Activated naive CD4-positive, alpha-beta T cell treated with anti-CD3 and anti-CD28 coated beads for 36 hours (primary cell): ENCODE data around the gene SLC26A6. TPM values are rescaled to one million over a fixed set of nuclear protein-coding genes. Genes with fewer than 3 reads are reported as not detected.
A peak's percentile ranks its signal among the peaks of the same experiment; 100 is the strongest.

Source experiments
- CTCF ChIA-PET: fragments of 350-600 bp; sonication (Branson Sonifier 250); formaldehyde crosslinking; loops from one replicate; lab custom pipeline; 2021; ENCODE audit warnings: antibody characterized with exemption; lab: Charles Lee
- DNase-seq: peaks from one replicate; pipeline ENCODE4 v3.0.0-alpha.2; 2020
- H3K27ac Mint-ChIP-seq: one replicate; pipeline ENCODE4 v1.8.0; 2021; ENCODE audit warnings: mild to moderate bottlenecking, mixed read lengths
- H3K27me3 Mint-ChIP-seq: one replicate; pipeline ENCODE4 v1.8.0; 2021; ENCODE audit warnings: low read depth, mixed read lengths
- H3K36me3 Mint-ChIP-seq: one replicate; pipeline ENCODE4 v1.8.0; 2021; ENCODE audit warnings: low read depth, mixed read lengths
- H3K4me1 Mint-ChIP-seq: one replicate; pipeline ENCODE4 v1.8.0; 2021; ENCODE audit warnings: low read depth, mixed read lengths
- H3K4me3 Mint-ChIP-seq: one replicate; pipeline ENCODE4 v1.8.0; 2021; ENCODE audit warnings: mild to moderate bottlenecking, moderate library complexity, mixed read lengths
- H3K9me3 Mint-ChIP-seq: one replicate; pipeline ENCODE4 v1.8.0; 2021; ENCODE audit warnings: mixed read lengths
- intact Hi-C: fragments of 100-400 bp; cut with micrococcal nuclease; formaldehyde crosslinking; loops from one replicate; pipeline ENCODE4 v1.15.1; 2023
- total RNA-seq, 2 experiments: library from RNA; stranded (reverse); gene quantifications; one replicate each; pipeline ENCODE4 v1.2.3, GENCODE V29; 2021

Gene SLC26A6
- total RNA-seq, 2 experiments from 2014 or later: 24.3 to 24.7 TPM

GRCh38 chr3:48674505-48674904, 39.2 kb upstream of the SLC26A6 start:
- Mint-ChIP-seq H3K27me3 (no peaks in the 10 kb centered on the region), H3K36me3 (peaks cover 20% of the 10 kb centered on the region)

GRCh38 chr3:48672522-48672921, 37.3 kb upstream of the SLC26A6 start:
- no peak overlapping the region for H3K27ac Mint-ChIP-seq
- H3K4me1 Mint-ChIP-seq: no peaks in the 10 kb centered on the region
- CTCF ChIA-PET: interaction anchor here (0.6 to 1.1 kb wide), 2 partner anchors 16 to 60 kb away, joined by 3 read pairs; no protein-coding TSS in a partner anchor
- no peak overlapping the region for H3K4me3 Mint-ChIP-seq
- DNase-seq: no peak
- no peaks in the 10 kb centered on the region for H3K27me3 Mint-ChIP-seq
- H3K9me3 Mint-ChIP-seq: no peaks in the 10 kb centered on the region
- intact Hi-C loops: no loop called here
- peaks cover 12% of the 10 kb centered on the region for H3K36me3 Mint-ChIP-seq

More at GRCh38 chr3:48674505-48674904, 39.2 kb upstream of the SLC26A6 start:
- DNase-seq: no peak
- intact Hi-C loops: no loop called here
- Mint-ChIP-seq H3K4me3 (no peak overlapping the region), H3K9me3 (no peaks in the 10 kb centered on the region), H3K4me1 (no peaks in the 10 kb centered on the region), H3K27ac (no peak overlapping the region)
- CTCF ChIA-PET: interaction anchor here (1.3 to 1.4 kb wide), 2 partner anchors 10 to 239 kb away, joined by 4 to 6 read pairs; no protein-coding TSS in a partner anchor

GRCh38 chr3:48664929-48665328, 29.7 kb upstream of the SLC26A6 start:
- DNase-seq: no peak
- CTCF ChIA-PET: interaction anchor here (0.5 to 1.6 kb wide), 4 partner anchors 9 to 24 kb away, joined by 3 to 6 read pairs (median 3); no protein-coding TSS in a partner anchor
- H3K4me3 Mint-ChIP-seq: no peak overlapping the region
- peaks cover 29% of the 10 kb centered on the region for H3K27me3 Mint-ChIP-seq
- H3K27ac Mint-ChIP-seq: no peak overlapping the region
- H3K4me1 Mint-ChIP-seq: peaks cover 17% of the 10 kb centered on the region
- H3K9me3 Mint-ChIP-seq: no peaks in the 10 kb centered on the region
- peaks cover 5% of the 10 kb centered on the region for H3K36me3 Mint-ChIP-seq
- intact Hi-C loops: loop anchor here (2.0 to 5.0 kb wide), 3 partner anchors 52 to 218 kb away; partner anchors contain the start of genes ATRIP, IP6K2 and PFKFB4

- DNase-seq: no peak
- Mint-ChIP-seq H3K9me3 (no peaks in the 10 kb centered on the region), H3K36me3 (peaks cover 5% of the 10 kb centered on the region), H3K27ac (no peak overlapping the region), H3K27me3 (peaks cover 34% of the 10 kb centered on the region), H3K4me1 (peaks cover 17% of the 10 kb centered on the region), H3K4me3 (peak overlapping the region; percentile 38)
- CTCF ChIA-PET: interaction anchor here (0.6 to 1.6 kb wide), 4 partner anchors 10 to 102 kb away, joined by 3 to 6 read pairs (median 3); no protein-coding TSS in a partner anchor
- intact Hi-C loops: loop anchor here (2.0 to 5.0 kb wide), 3 partner anchors 53 to 217 kb away; partner anchors contain the start of genes ATRIP, IP6K2 and PFKFB4
Measured at GRCh38 chr3:48664313-48664644, 29.0 kb upstream of the SLC26A6 start.

GRCh38 chr3:48663489-48664312, 28.4 kb upstream of the SLC26A6 start:
- peak overlapping the region; percentile 61 for H3K27ac Mint-ChIP-seq
- H3K36me3 Mint-ChIP-seq: peaks cover 5% of the 10 kb centered on the region
- peak; percentile 94 for DNase-seq
- H3K9me3 Mint-ChIP-seq: no peaks in the 10 kb centered on the region
- CTCF ChIA-PET: interaction anchor here (0.6 to 1.6 kb wide), 4 partner anchors 11 to 102 kb away, joined by 3 to 6 read pairs (median 3); no protein-coding TSS in a partner anchor
- peaks cover 17% of the 10 kb centered on the region for H3K4me1 Mint-ChIP-seq
- intact Hi-C loops: loop anchor here (2.0 to 5.0 kb wide), 3 partner anchors 54 to 216 kb away; partner anchors contain the start of genes ATRIP, IP6K2 and PFKFB4
- H3K4me3 Mint-ChIP-seq: peak overlapping the region; percentile 84
- peaks cover 35% of the 10 kb centered on the region for H3K27me3 Mint-ChIP-seq

- CTCF ChIA-PET: interaction anchor here (1.5 kb wide), 1 partner anchor 17 kb away, joined by 3 read pairs; no protein-coding TSS in a partner anchor
- Mint-ChIP-seq H3K27me3 (peaks cover 36% of the 10 kb centered on the region), H3K4me3 (peak within 1 kb of the TSS; percentile 84), H3K27ac (peak within 1 kb of the TSS; percentile 61), H3K9me3 (no peaks in the 10 kb centered on the region), H3K36me3 (peaks cover 5% of the 10 kb centered on the region), H3K4me1 (peaks cover 17% of the 10 kb centered on the region)
- intact Hi-C loops: loop anchor here (5.0 kb wide), 2 partner anchors 54 to 216 kb away; partner anchors contain the start of genes ATRIP and IP6K2
- DNase-seq: peak; percentile 68
Measured at GRCh38 chr3:48662753-48663488, 27.7 kb upstream of the SLC26A6 start, which contains the start of gene CELSR3. TSS of gene CELSR3 (minus strand) at chr3:48662886. CDS start at chr3:48662634, 252 bp downstream.

- H3K4me3 Mint-ChIP-seq: no peak overlapping the region
- CTCF ChIA-PET: no interaction called here
- peaks cover 36% of the 10 kb centered on the region for H3K27me3 Mint-ChIP-seq
- H3K4me1 Mint-ChIP-seq: peaks cover 20% of the 10 kb centered on the region
- H3K27ac Mint-ChIP-seq: no peak overlapping the region
- peaks cover 5% of the 10 kb centered on the region for H3K36me3 Mint-ChIP-seq
- intact Hi-C loops: loop anchor here (5.0 kb wide), 2 partner anchors 55 to 215 kb away; partner anchors contain the start of genes ATRIP and IP6K2
- DNase-seq: no peak
- no peaks in the 10 kb centered on the region for H3K9me3 Mint-ChIP-seq
Measured at GRCh38 chr3:48662145-48662752, 27.0 kb upstream of the SLC26A6 start.

GRCh38 chr3:48661501-48662144, 26.4 kb upstream of the SLC26A6 start:
- peak; percentile 77 for DNase-seq
- Mint-ChIP-seq H3K27ac (no peak overlapping the region), H3K9me3 (no peaks in the 10 kb centered on the region), H3K36me3 (peaks cover 5% of the 10 kb centered on the region), H3K4me1 (peaks cover 25% of the 10 kb centered on the region), H3K4me3 (peak overlapping the region; percentile 27), H3K27me3 (peaks cover 36% of the 10 kb centered on the region)
- intact Hi-C loops: loop anchor here (1.0 to 5.0 kb wide), 3 partner anchors 24 to 214 kb away; partner anchors contain the start of genes ATRIP, IP6K2 and NCKIPSD
- CTCF ChIA-PET: no interaction called here

- CTCF ChIA-PET: no interaction called here
- intact Hi-C loops: loop anchor here (1.0 to 5.0 kb wide), 3 partner anchors 24 to 214 kb away; partner anchors contain the start of genes ATRIP, IP6K2 and NCKIPSD
Measured at GRCh38 chr3:48660800-48661400, 25.6 kb upstream of the SLC26A6 start.

GRCh38 chr3:48656841-48657281, 21.6 kb upstream of the SLC26A6 start:
- DNase-seq: peak; percentile 28
- CTCF ChIA-PET: interaction anchor here (0.7 to 1.9 kb wide), 8 partner anchors 8 to 573 kb away, joined by 3 to 7 read pairs (median 3); partner anchors contain the start of genes NCKIPSD and SLC26A6
- Mint-ChIP-seq H3K36me3 (no peaks in the 10 kb centered on the region), H3K27ac (peak overlapping the region; percentile 64), H3K27me3 (peaks cover 16% of the 10 kb centered on the region), H3K4me1 (peaks cover 21% of the 10 kb centered on the region), H3K4me3 (peak overlapping the region; percentile 65), H3K9me3 (no peaks in the 10 kb centered on the region)
- intact Hi-C loops: loop anchor here (1.0 kb wide), 3 partner anchors 22 to 100 kb away; partner anchors contain the start of genes SLC26A6 and UQCRC1

More at GRCh38 chr3:48660800-48661400, 25.6 kb upstream of the SLC26A6 start:
- Mint-ChIP-seq H3K4me3 (no peak overlapping the region), H3K27ac (no peak overlapping the region), H3K36me3 (peaks cover 1% of the 10 kb centered on the region), H3K4me1 (peaks cover 26% of the 10 kb centered on the region), H3K27me3 (peaks cover 36% of the 10 kb centered on the region), H3K9me3 (no peaks in the 10 kb centered on the region)
- DNase-seq: no peak
